ENCODE results near the gene WDR90. TPM values are rescaled to one million over a fixed set of nuclear protein-coding genes. Genes with fewer than 3 reads are reported as not detected.

Gene WDR90
- total and polyA plus RNA-seq, 2 of the 13 experiments (the other 11 are each of a cell fraction or from before 2014, with no cell fraction given), result 14.9 to 28.9 TPM

- TF ChIP-seq ZHX2 (IDR thresholded peaks at IDR 0.05; ENCODE audit: low read depth) (peak; percentile 51; the same call in 1 of the 2 replicates), ZHX2 (CRISPR knock-in tag; IDR thresholded peaks at IDR 0.05; ENCODE audit: borderline replicate concordance) (no peak), EED (CRISPR knock-in tag; IDR thresholded peaks at IDR 0.05) (peak; percentile 88; the same call in 1 of the 2 replicates), CREBL2 (CRISPR knock-in tag; IDR thresholded peaks at IDR 0.05; ENCODE audit: borderline replicate concordance) (no peak), HOMEZ (CRISPR knock-in tag; IDR thresholded peaks at IDR 0.05; ENCODE audit: low read depth) (no peak), HOXA9 (CRISPR knock-in tag; IDR thresholded peaks at IDR 0.05; ENCODE audit: borderline replicate concordance) (peak; percentile 60), LBX2 (CRISPR knock-in tag; IDR thresholded peaks at IDR 0.05; ENCODE audit: borderline replicate concordance) (peak; percentile 91), NAIF1 (CRISPR knock-in tag; IDR thresholded peaks at IDR 0.05; ENCODE audit: borderline replicate concordance) (peak; percentile 53; the same call in 1 of the 2 replicates), HNF4A (CRISPR knock-in tag; IDR thresholded peaks at IDR 0.05) (no peak), IRF2 (CRISPR knock-in tag; IDR thresholded peaks at IDR 0.05) (peak; percentile 66; the same call in 1 of the 2 replicates), ZNF619 (CRISPR knock-in tag; IDR thresholded peaks at IDR 0.05) (0 out of 2 replicates have a peak, but pooled peaks have one; percentile 60), HNF4G (IDR thresholded peaks at IDR 0.05; ENCODE audit: borderline replicate concordance, low read depth, low read length) (no peak), HNF4G (CRISPR knock-in tag; IDR thresholded peaks at IDR 0.05; ENCODE audit: borderline replicate concordance, low read depth) (0 out of 2 replicates have a peak, but pooled peaks have one; percentile 23), ARNT (IDR thresholded peaks at IDR 0.05) (no peak), ZNF207 (IDR thresholded peaks at IDR 0.05; ENCODE audit: borderline replicate concordance) (no peak), ZNF263 (CRISPR knock-in tag; IDR thresholded peaks at IDR 0.05) (no peak), ZBED4 (CRISPR knock-in tag; IDR thresholded peaks at IDR 0.05; ENCODE audit: borderline replicate concordance) (no peak; the same call in 1 of the 2 replicates)
These were observed 46.4 kb downstream of the WDR90 start (continued) for GRCh38 chr16:695355-696089.
